Testis (tissue), 3 donors: ENCODE results near the gene MLST8. TPM values are rescaled to one million over a fixed set of nuclear protein-coding genes. Genes with fewer than 3 reads are reported as not detected.

Source experiments
- DNase-seq: peaks from one replicate; pipeline ENCODE4 v3.0.0-alpha.2; 2019
- H3K27ac ChIP-seq, 2 donors: fragments of 200-600 bp; sonication (generic); one replicate each; pipeline ENCODE4 v1.5.1; 2019
- H3K27me3 ChIP-seq: fragments of 200-600 bp; sonication (generic); one replicate; pipeline ENCODE4 v1.5.1; 2019
- H3K36me3 ChIP-seq: fragments of 200-600 bp; sonication (generic); one replicate; pipeline ENCODE4 v1.5.1; 2017; ENCODE audit warnings: low read depth; ENCODE audit errors: missing control alignments
- H3K4me1 ChIP-seq: fragments of 200-600 bp; sonication (generic); one replicate; pipeline ENCODE4 v1.5.1; 2019
- H3K4me3 ChIP-seq, 2 donors: fragments of 200-600 bp; sonication (generic); one replicate each; pipeline ENCODE4 v1.5.1; 2017 to 2019
- H3K9me3 ChIP-seq: fragments of 200-600 bp; sonication (generic); one replicate; pipeline ENCODE4 v1.5.1; 2017
- CTCF ChIP-seq, 3 experiments: fragments of 450-650 bp in 2 of 3; fragments of 200-600 bp in 1 of 3; sonication (generic) in 1 of 3; IDR thresholded peaks; one replicate each; pipeline ENCODE4 v1.5.1; 2016 to 2019; ENCODE audit warnings: antibody characterized with exemption in 3 of 3, mild to moderate bottlenecking in 2 of 3, moderate library complexity in 1 of 3
- POLR2A ChIP-seq: fragments of 450-650 bp; IDR thresholded peaks from one replicate; pipeline ENCODE4 v1.6.1; 2017; ENCODE audit warnings: antibody characterized with exemption, mild to moderate bottlenecking, moderate library complexity
- WGBS, 2 donors: methylation state at CpG; one replicate each; pipeline ENCODE4 v1.1.5; 2018; 5-methylcytosine and 5-hydroxymethylcytosine counted together
- intact Hi-C: fragments of 100-400 bp; cut with DNase I; formaldehyde crosslinking; loops from one replicate; pipeline ENCODE4 v1.15.1; 2023; ENCODE audit warnings: low total_unique reads
- polyA plus RNA-seq: library from polyadenylated mRNA; stranded (reverse); fragments of 350-450 nt; fragmentation: Illumina TruSeq; extraction: RNeasy Lipid Tissue Mini Kit (QIAGEN cat#74804); gene quantifications from one replicate; pipeline ENCODE4 v1.2.3, GENCODE V29; 2014; ENCODE audit warnings: low read depth, low replicate concordance; ENCODE audit not compliant: insufficient read depth
- total RNA-seq, 2 donors: library from RNA; depleted of rRNA; stranded (reverse); fragments of >200 nt; gene quantifications; one replicate each; pipeline ENCODE4 v1.2.3, GENCODE V29; 2016

The MLST8 gene
- total and polyA plus RNA-seq, 3 donors from 2014 or later, result 89.0 to 113 (median 95.4) TPM

GRCh38 chr16:2186505-2186904, 18.7 kb upstream of the MLST8 start:
- TF ChIP-seq POLR2A (no peak), CTCF (IDR thresholded peaks at IDR 0.05) (no peak)
- Histone ChIP-seq H3K9me3 (no peaks in the 10 kb centered on the region), H3K4me3 (no peak overlapping the region), H3K27ac (no peak overlapping the region), H3K27me3 (no peaks in the 10 kb centered on the region), H3K36me3 (no peaks in the 10 kb centered on the region), H3K4me1 (no peaks in the 10 kb centered on the region)
- DNase-seq, result no peak
- 94 to 100% methylated on average over 7 to 20 of the region's 20 CpGs for WGBS, 2 donors
- intact Hi-C loops, result no loop called here

GRCh38 chr16:2187212-2187611, 18.0 kb upstream of the MLST8 start:
- no peak for DNase-seq
- intact Hi-C loops, result no loop called here
- Histone ChIP-seq H3K4me3 (no peak overlapping the region), H3K27ac (no peak overlapping the region), H3K36me3 (no peaks in the 10 kb centered on the region), H3K9me3 (no peaks in the 10 kb centered on the region), H3K4me1 (no peaks in the 10 kb centered on the region), H3K27me3 (no peaks in the 10 kb centered on the region)
- WGBS, 2 donors, result 66% methylated on average over 17 of the region's 17 CpGs; no CpG with 5 or more reads in 1 of the 2 donors
- TF ChIP-seq POLR2A, result no peak
- no peak for TF ChIP-seq CTCF (IDR thresholded peaks at IDR 0.05)

- WGBS, 2 donors, result 96% methylated on average over 8 of the region's 8 CpGs
- no peak for TF ChIP-seq CTCF (IDR thresholded peaks at IDR 0.05)
- TF ChIP-seq POLR2A, result no peak
- intact Hi-C loops, result no loop called here
- no peaks in the 10 kb centered on the region for H3K27me3 ChIP-seq
- H3K4me3 ChIP-seq, result no peak overlapping the region
- H3K36me3 ChIP-seq, result no peaks in the 10 kb centered on the region
- H3K9me3 ChIP-seq, result no peaks in the 10 kb centered on the region
- no peak for DNase-seq
- no peaks in the 10 kb centered on the region for H3K4me1 ChIP-seq
- no peak overlapping the region for H3K27ac ChIP-seq
These were observed 16.9 kb upstream of the MLST8 start for GRCh38 chr16:2188395-2188794.

GRCh38 chr16:2189252-2189893, 15.9 kb upstream of the MLST8 start:
- Histone ChIP-seq H3K9me3 (no peaks in the 10 kb centered on the region), H3K4me3 (no peak overlapping the region), H3K36me3 (no peaks in the 10 kb centered on the region), H3K27ac (no peak overlapping the region), H3K4me1 (no peaks in the 10 kb centered on the region), H3K27me3 (no peaks in the 10 kb centered on the region)
- DNase-seq, result no peak
- intact Hi-C loops, result no loop called here
- TF ChIP-seq CTCF (IDR thresholded peaks at IDR 0.05) (no peak), POLR2A (no peak)
- WGBS, 2 donors, result 94 to 96% methylated on average over 6 to 25 of the region's 25 CpGs

GRCh38 chr16:2190002-2190658, 15.1 kb upstream of the MLST8 start:
- DNase-seq, result no peak
- WGBS, 2 donors, result 64 to 90% methylated on average over 2 to 19 of the region's 24 CpGs
- TF ChIP-seq CTCF (IDR thresholded peaks at IDR 0.05) (no peak), POLR2A (no peak)
- no peaks in the 10 kb centered on the region for H3K9me3 ChIP-seq
- no peaks in the 10 kb centered on the region for H3K27me3 ChIP-seq
- no peak overlapping the region for H3K4me3 ChIP-seq
- no peak overlapping the region for H3K27ac ChIP-seq
- intact Hi-C loops, result no loop called here
- H3K4me1 ChIP-seq, result peaks cover 2% of the 10 kb centered on the region
- no peaks in the 10 kb centered on the region for H3K36me3 ChIP-seq
